ENCODE data around the gene JMY.

DNA sequence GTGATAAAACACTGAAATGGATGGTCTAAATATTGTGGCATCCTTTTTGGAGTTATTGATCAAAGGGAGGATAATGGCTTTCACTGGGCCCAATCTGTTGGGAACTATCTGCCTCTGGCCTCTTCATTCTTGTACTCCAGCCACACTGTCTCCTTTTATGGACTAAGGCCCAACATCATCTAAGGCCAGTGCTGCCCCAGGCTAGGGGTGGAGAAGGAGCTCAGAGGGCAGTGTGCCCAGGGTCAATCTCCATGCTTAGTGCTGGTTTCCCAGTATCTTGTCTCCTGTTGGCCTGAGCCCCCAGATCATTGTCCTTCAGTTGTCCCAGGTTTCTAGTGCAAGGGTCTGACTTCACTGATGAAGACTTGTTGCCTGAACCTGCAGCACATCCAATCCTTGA, 26.4 kb upstream of the JMY start:
- no peak for TF ChIP-seq EZH2 (IDR thresholded peaks at IDR 0.05)
- TF ChIP-seq, protein P1, sequence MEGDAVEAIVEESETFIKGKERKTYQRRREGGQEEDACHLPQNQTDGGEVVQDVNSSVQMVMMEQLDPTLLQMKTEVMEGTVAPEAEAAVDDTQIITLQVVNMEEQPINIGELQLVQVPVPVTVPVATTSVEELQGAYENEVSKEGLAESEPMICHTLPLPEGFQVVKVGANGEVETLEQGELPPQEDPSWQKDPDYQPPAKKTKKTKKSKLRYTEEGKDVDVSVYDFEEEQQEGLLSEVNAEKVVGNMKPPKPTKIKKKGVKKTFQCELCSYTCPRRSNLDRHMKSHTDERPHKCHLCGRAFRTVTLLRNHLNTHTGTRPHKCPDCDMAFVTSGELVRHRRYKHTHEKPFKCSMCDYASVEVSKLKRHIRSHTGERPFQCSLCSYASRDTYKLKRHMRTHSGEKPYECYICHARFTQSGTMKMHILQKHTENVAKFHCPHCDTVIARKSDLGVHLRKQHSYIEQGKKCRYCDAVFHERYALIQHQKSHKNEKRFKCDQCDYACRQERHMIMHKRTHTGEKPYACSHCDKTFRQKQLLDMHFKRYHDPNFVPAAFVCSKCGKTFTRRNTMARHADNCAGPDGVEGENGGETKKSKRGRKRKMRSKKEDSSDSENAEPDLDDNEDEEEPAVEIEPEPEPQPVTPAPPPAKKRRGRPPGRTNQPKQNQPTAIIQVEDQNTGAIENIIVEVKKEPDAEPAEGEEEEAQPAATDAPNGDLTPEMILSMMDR (IDR thresholded peaks at IDR 0.05): no peak
